GM12801 (cell line): ENCODE measurements around the gene PAOX.

Experiments used
- CTCF ChIP-seq: IDR thresholded peaks from one replicate; pipeline ENCODE4 v1.5.1; 2011; ENCODE audit warnings: control low read depth; ENCODE audit not compliant: insufficient read length; ENCODE audit errors: extremely low read depth

PAOX gene

GRCh38 chr10:133378251-133379096, 588 bp upstream of the PAOX start:
- TF ChIP-seq CTCF = no peak

GRCh38 chr10:133379801-133380666, 972 bp downstream of the PAOX start:
- no peak for TF ChIP-seq CTCF

GRCh38 chr10:133381036-133381435, 2.0 kb downstream of the PAOX start:
- no peak for TF ChIP-seq CTCF

- no peak for TF ChIP-seq CTCF
These were observed 4.5 kb downstream of the PAOX start for GRCh38 chr10:133383551-133383950.

GRCh38 chr10:133384071-133384470, 5.0 kb downstream of the PAOX start:
- no peak for TF ChIP-seq CTCF

- TF ChIP-seq CTCF = no peak
These were observed 6.2 kb downstream of the PAOX start for GRCh38 chr10:133385214-133385613.

GRCh38 chr10:133388236-133388972, 9.3 kb downstream of the PAOX start:
- TF ChIP-seq CTCF = no peak
